Activated T-helper 17 cell treated with anti-CD3 and anti-CD28 coated beads, Interleukin-2, amount 50 U/mL, for 72 hours (primary cell): ENCODE data around the gene POLA1. TPM values are rescaled to one million over a fixed set of nuclear protein-coding genes. Genes with fewer than 3 reads are reported as not detected.
A peak's percentile ranks its signal among the peaks of the same experiment; 100 is the strongest.

Experiments used
- ATAC-seq: fragments of 150-1000 bp; cut with Tn5 transposase; replicated peaks from 2 replicates; pipeline ENCODE4 v1.10.0; 2021; ENCODE audit warnings: mild to moderate bottlenecking, moderate library complexity
- H3K27ac Mint-ChIP-seq: one replicate; pipeline ENCODE4 v1.8.0; 2022; ENCODE audit warnings: mixed read lengths
- H3K27me3 Mint-ChIP-seq: one replicate; pipeline ENCODE4 v1.8.0; 2022; ENCODE audit warnings: mixed read lengths
- H3K36me3 Mint-ChIP-seq: one replicate; pipeline ENCODE4 v1.8.0; 2022; ENCODE audit warnings: low read depth, mild to moderate bottlenecking, mixed read lengths
- H3K4me1 Mint-ChIP-seq: one replicate; pipeline ENCODE4 v1.8.0; 2022; ENCODE audit warnings: mixed read lengths
- H3K4me3 Mint-ChIP-seq: one replicate; pipeline ENCODE4 v1.8.0; 2022; ENCODE audit warnings: mild to moderate bottlenecking, mixed read lengths
- H3K9me3 Mint-ChIP-seq: one replicate; pipeline ENCODE4 v1.8.0; 2022; ENCODE audit warnings: mixed read lengths
- total RNA-seq, 2 donors: library from RNA; stranded (reverse); gene quantifications; one replicate each; pipeline ENCODE4 v1.2.3, GENCODE V29; 2022

Gene POLA1
- total RNA-seq, 2 donors from 2014 or later = 36.8 to 41.9 TPM

GRCh38 chrX:24741330-24741729 lies 47.6 kb downstream of the POLA1 start:
- no peak for ATAC-seq
- Mint-ChIP-seq H3K36me3 (peaks cover 86% of the 10 kb centered on the region), H3K27me3 (no peaks in the 10 kb centered on the region), H3K27ac (no peak overlapping the region), H3K4me3 (no peak overlapping the region), H3K4me1 (no peaks in the 10 kb centered on the region), H3K9me3 (no peaks in the 10 kb centered on the region)

- Mint-ChIP-seq H3K27me3 (no peaks in the 10 kb centered on the region), H3K27ac (no peak overlapping the region)
Measured at GRCh38 chrX:24748196-24748595, 54.5 kb downstream of the POLA1 start.

GRCh38 chrX:24759786-24760185 lies 66.1 kb downstream of the POLA1 start:
- Mint-ChIP-seq H3K36me3 (peaks cover 77% of the 10 kb centered on the region), H3K4me1 (peaks cover 13% of the 10 kb centered on the region), H3K27me3 (no peaks in the 10 kb centered on the region), H3K9me3 (no peaks in the 10 kb centered on the region), H3K27ac (no peak overlapping the region), H3K4me3 (no peak overlapping the region)
- ATAC-seq = no peak

More at GRCh38 chrX:24748196-24748595, 54.5 kb downstream of the POLA1 start:
- Mint-ChIP-seq H3K4me1 (no peaks in the 10 kb centered on the region), H3K36me3 (peaks cover 58% of the 10 kb centered on the region), H3K9me3 (no peaks in the 10 kb centered on the region), H3K4me3 (no peak overlapping the region)
- ATAC-seq = no peak

GRCh38 chrX:24760363-24761000 lies 66.8 kb downstream of the POLA1 start:
- ATAC-seq = no peak
- no peaks in the 10 kb centered on the region for H3K9me3 Mint-ChIP-seq

GRCh38 chrX:24761306-24761705 lies 67.6 kb downstream of the POLA1 start:
- H3K9me3 Mint-ChIP-seq = no peaks in the 10 kb centered on the region
- no peak overlapping the region for H3K27ac Mint-ChIP-seq
- H3K36me3 Mint-ChIP-seq = peaks cover 81% of the 10 kb centered on the region
- no peaks in the 10 kb centered on the region for H3K27me3 Mint-ChIP-seq
- peaks cover 13% of the 10 kb centered on the region for H3K4me1 Mint-ChIP-seq
- no peak for ATAC-seq
- H3K4me3 Mint-ChIP-seq = no peak overlapping the region

More at GRCh38 chrX:24760363-24761000, 66.8 kb downstream of the POLA1 start:
- no peak overlapping the region for H3K4me3 Mint-ChIP-seq
- H3K27ac Mint-ChIP-seq = no peak overlapping the region
- H3K27me3 Mint-ChIP-seq = no peaks in the 10 kb centered on the region
- peaks cover 13% of the 10 kb centered on the region for H3K4me1 Mint-ChIP-seq
- H3K36me3 Mint-ChIP-seq = peaks cover 79% of the 10 kb centered on the region

GRCh38 chrX:24763989-24764388 lies 70.3 kb downstream of the POLA1 start:
- no peak for ATAC-seq
- H3K4me3 Mint-ChIP-seq = no peak overlapping the region
- peaks cover 13% of the 10 kb centered on the region for H3K4me1 Mint-ChIP-seq
- no peaks in the 10 kb centered on the region for H3K27me3 Mint-ChIP-seq
- H3K27ac Mint-ChIP-seq = no peak overlapping the region
- peaks cover 100% of the 10 kb centered on the region for H3K36me3 Mint-ChIP-seq
- H3K9me3 Mint-ChIP-seq = no peaks in the 10 kb centered on the region

- peaks cover 90% of the 10 kb centered on the region for H3K36me3 Mint-ChIP-seq
- no peaks in the 10 kb centered on the region for H3K9me3 Mint-ChIP-seq
- H3K27me3 Mint-ChIP-seq = no peaks in the 10 kb centered on the region
- peak; percentile 29 for ATAC-seq
- H3K4me3 Mint-ChIP-seq = no peak overlapping the region
- peaks cover 6% of the 10 kb centered on the region for H3K4me1 Mint-ChIP-seq
- H3K27ac Mint-ChIP-seq = no peak overlapping the region
Measured at GRCh38 chrX:24767557-24767956, 73.8 kb downstream of the POLA1 start.

- ATAC-seq = no peak
- Mint-ChIP-seq H3K36me3 (peaks cover 83% of the 10 kb centered on the region), H3K4me1 (no peaks in the 10 kb centered on the region), H3K4me3 (no peak overlapping the region), H3K27ac (no peak overlapping the region), H3K9me3 (no peaks in the 10 kb centered on the region), H3K27me3 (no peaks in the 10 kb centered on the region)
Measured at GRCh38 chrX:24768556-24768955, 74.8 kb downstream of the POLA1 start.

- Mint-ChIP-seq H3K4me3 (no peak overlapping the region), H3K27me3 (no peaks in the 10 kb centered on the region), H3K27ac (no peak overlapping the region), H3K9me3 (no peaks in the 10 kb centered on the region), H3K4me1 (no peaks in the 10 kb centered on the region), H3K36me3 (peaks cover 40% of the 10 kb centered on the region)
- ATAC-seq = no peak
Measured at GRCh38 chrX:24774650-24775049, 80.9 kb downstream of the POLA1 start.

GRCh38 chrX:24775891-24776290 lies 82.2 kb downstream of the POLA1 start:
- ATAC-seq = no peak
- H3K4me3 Mint-ChIP-seq = no peak overlapping the region
- peaks cover 35% of the 10 kb centered on the region for H3K36me3 Mint-ChIP-seq
- H3K27ac Mint-ChIP-seq = no peak overlapping the region
- H3K27me3 Mint-ChIP-seq = no peaks in the 10 kb centered on the region
- H3K4me1 Mint-ChIP-seq = no peaks in the 10 kb centered on the region
- no peaks in the 10 kb centered on the region for H3K9me3 Mint-ChIP-seq

GRCh38 chrX:24777660-24778059 lies 83.9 kb downstream of the POLA1 start:
- no peak for ATAC-seq
- no peak overlapping the region for H3K4me3 Mint-ChIP-seq
- no peak overlapping the region for H3K27ac Mint-ChIP-seq
- no peaks in the 10 kb centered on the region for H3K27me3 Mint-ChIP-seq
- peaks cover 38% of the 10 kb centered on the region for H3K36me3 Mint-ChIP-seq
- no peaks in the 10 kb centered on the region for H3K9me3 Mint-ChIP-seq
- no peaks in the 10 kb centered on the region for H3K4me1 Mint-ChIP-seq

- H3K4me3 Mint-ChIP-seq = no peak overlapping the region
Measured at GRCh38 chrX:24782011-24782410, 88.3 kb downstream of the POLA1 start.

GRCh38 chrX:24789047-24789446 lies 95.3 kb downstream of the POLA1 start:
- H3K4me1 Mint-ChIP-seq = no peaks in the 10 kb centered on the region
- no peaks in the 10 kb centered on the region for H3K9me3 Mint-ChIP-seq
- H3K4me3 Mint-ChIP-seq = no peak overlapping the region
- ATAC-seq = no peak
- H3K36me3 Mint-ChIP-seq = peaks cover 67% of the 10 kb centered on the region
- H3K27ac Mint-ChIP-seq = no peak overlapping the region
- no peaks in the 10 kb centered on the region for H3K27me3 Mint-ChIP-seq

More at GRCh38 chrX:24782011-24782410, 88.3 kb downstream of the POLA1 start:
- peaks cover 47% of the 10 kb centered on the region for H3K36me3 Mint-ChIP-seq
- H3K27me3 Mint-ChIP-seq = no peaks in the 10 kb centered on the region
- H3K4me1 Mint-ChIP-seq = no peaks in the 10 kb centered on the region
- no peaks in the 10 kb centered on the region for H3K9me3 Mint-ChIP-seq
- H3K27ac Mint-ChIP-seq = no peak overlapping the region
- ATAC-seq = no peak

GRCh38 chrX:24790166-24790565 lies 96.4 kb downstream of the POLA1 start:
- no peaks in the 10 kb centered on the region for H3K27me3 Mint-ChIP-seq
- no peak for ATAC-seq
- no peak overlapping the region for H3K4me3 Mint-ChIP-seq
- peaks cover 66% of the 10 kb centered on the region for H3K36me3 Mint-ChIP-seq
- no peak overlapping the region for H3K27ac Mint-ChIP-seq
- no peaks in the 10 kb centered on the region for H3K9me3 Mint-ChIP-seq
- H3K4me1 Mint-ChIP-seq = no peaks in the 10 kb centered on the region

- H3K27me3 Mint-ChIP-seq = no peaks in the 10 kb centered on the region
- no peaks in the 10 kb centered on the region for H3K4me1 Mint-ChIP-seq
- H3K4me3 Mint-ChIP-seq = no peak overlapping the region
- H3K9me3 Mint-ChIP-seq = no peaks in the 10 kb centered on the region
- no peak overlapping the region for H3K27ac Mint-ChIP-seq
- no peak for ATAC-seq
- peaks cover 48% of the 10 kb centered on the region for H3K36me3 Mint-ChIP-seq
Measured at GRCh38 chrX:24796204-24796603, 102.5 kb downstream of the POLA1 start.

- ATAC-seq = no peak
- Mint-ChIP-seq H3K36me3 (peaks cover 42% of the 10 kb centered on the region), H3K27ac (no peak overlapping the region), H3K27me3 (no peaks in the 10 kb centered on the region), H3K4me1 (no peaks in the 10 kb centered on the region), H3K4me3 (no peak overlapping the region), H3K9me3 (no peaks in the 10 kb centered on the region)
Measured at GRCh38 chrX:24799078-24799477, 105.4 kb downstream of the POLA1 start.
